Upper lobe of right lung (tissue), 1 donor: ENCODE data around the gene KRTAP3-1. TPM values are rescaled to one million over a fixed set of nuclear protein-coding genes. Genes with fewer than 3 reads are reported as not detected.
A peak's percentile ranks its signal among the peaks of the same experiment; 100 is the strongest.

Source experiments
- ATAC-seq: fragments of 200-7000 bp; cut with Tn5 transposase; one replicate; pipeline ENCODE4 v1.9.1; 2020; ENCODE audit warnings: mild to moderate bottlenecking, moderate library complexity
- DNase-seq: peaks from one replicate; pipeline ENCODE4 v3.0.0-alpha.2; 2020
- H3K27ac ChIP-seq: fragments of 200-600 bp; one replicate; pipeline ENCODE4 v1.8.0; 2022
- H3K27me3 ChIP-seq: fragments of 200-600 bp; one replicate; pipeline ENCODE4 v1.8.0; 2022; ENCODE audit warnings: mild to moderate bottlenecking
- H3K36me3 ChIP-seq: fragments of 200-600 bp; one replicate; pipeline ENCODE4 v1.8.0; 2022
- H3K4me1 ChIP-seq: fragments of 200-600 bp; one replicate; pipeline ENCODE4 v1.8.0; 2022
- H3K4me3 ChIP-seq: fragments of 200-600 bp; one replicate; pipeline ENCODE4 v1.8.0; 2022; ENCODE audit warnings: mild to moderate bottlenecking
- H3K9me3 ChIP-seq: fragments of 200-600 bp; one replicate; pipeline ENCODE4 v1.8.0; 2022
- CTCF ChIP-seq: fragments of 200-600 bp; IDR thresholded peaks from one replicate; pipeline ENCODE4 v1.8.0; 2022; ENCODE audit warnings: antibody characterized with exemption
- intact Hi-C: fragments of 100-400 bp; cut with DNase I; formaldehyde crosslinking; loops from one replicate; pipeline ENCODE4 v1.11.0; 2022
- total RNA-seq: library from RNA; stranded (reverse); fragmentation: NEBNext Ultra II Directional; extraction: Animal tissue kit (Norgen Biotek cat#: 25700); gene quantifications from one replicate; pipeline ENCODE4 v1.2.1, GENCODE V29; 2021
- donor health status: DM: no; HTN: yes; CAD: no; lungs with severe emphysema.

Gene KRTAP3-1
- total RNA-seq, 1 donor from 2014 or later: not detected

GRCh38 chr17:41012326-41013120 lies 3.6 kb upstream of the KRTAP3-1 start:
- Histone ChIP-seq H3K27me3 (no peaks in the 10 kb centered on the region), H3K27ac (no peak overlapping the region), H3K36me3 (no peaks in the 10 kb centered on the region), H3K4me1 (no peaks in the 10 kb centered on the region), H3K4me3 (no peak overlapping the region), H3K9me3 (no peaks in the 10 kb centered on the region)
- no peak for TF ChIP-seq CTCF
- no peak for ATAC-seq
- intact Hi-C loops: no loop called here
- DNase-seq: no peak

GRCh38 chr17:41010441-41010840 lies 1.5 kb upstream of the KRTAP3-1 start:
- TF ChIP-seq CTCF: no peak
- H3K4me3 ChIP-seq: no peak overlapping the region
- no peak for ATAC-seq
- H3K9me3 ChIP-seq: no peaks in the 10 kb centered on the region
- no peak for DNase-seq
- H3K4me1 ChIP-seq: no peaks in the 10 kb centered on the region
- H3K27ac ChIP-seq: no peak overlapping the region
- intact Hi-C loops: no loop called here
- no peaks in the 10 kb centered on the region for H3K36me3 ChIP-seq
- no peaks in the 10 kb centered on the region for H3K27me3 ChIP-seq

- Histone ChIP-seq H3K36me3 (no peaks in the 10 kb centered on the region), H3K9me3 (no peaks in the 10 kb centered on the region), H3K4me1 (no peaks in the 10 kb centered on the region), H3K27me3 (no peaks in the 10 kb centered on the region), H3K27ac (no peak overlapping the region), H3K4me3 (no peak overlapping the region)
- intact Hi-C loops: no loop called here
- no peak for TF ChIP-seq CTCF
- DNase-seq (no peak), ATAC-seq (no peak)
These were observed 1.0 kb upstream of the KRTAP3-1 start for GRCh38 chr17:41009936-41010335.

- no peaks in the 10 kb centered on the region for H3K9me3 ChIP-seq
- ATAC-seq (peak; percentile 69), DNase-seq (no peak)
- H3K36me3 ChIP-seq: no peaks in the 10 kb centered on the region
- TF ChIP-seq CTCF: no peak
- H3K27ac ChIP-seq: no peak overlapping the region
- no peak overlapping the region for H3K4me3 ChIP-seq
- no peaks in the 10 kb centered on the region for H3K4me1 ChIP-seq
- intact Hi-C loops: no loop called here
- no peaks in the 10 kb centered on the region for H3K27me3 ChIP-seq
These were observed 403 bp upstream of the KRTAP3-1 start for GRCh38 chr17:41009301-41009760.

- ATAC-seq (no peak), DNase-seq (no peak)
- Histone ChIP-seq H3K9me3 (no peaks in the 10 kb centered on the region), H3K4me1 (no peaks in the 10 kb centered on the region), H3K27ac (no peak overlapping the region), H3K27me3 (no peaks in the 10 kb centered on the region), H3K4me3 (no peak overlapping the region), H3K36me3 (no peaks in the 10 kb centered on the region)
- no peak for TF ChIP-seq CTCF
- intact Hi-C loops: no loop called here
These were observed 4.5 kb downstream of the KRTAP3-1 start for GRCh38 chr17:41004397-41004796.
